Hair follicle dermal papilla cell (primary cell): ENCODE measurements around the gene PLSCR5. TPM values are rescaled to one million over a fixed set of nuclear protein-coding genes. Genes with fewer than 3 reads are reported as not detected.

Experiments used
- small RNA-seq: library from RNA; depleted of rRNA; stranded (forward); fragments of <200 nt; gene quantifications from one replicate; pipeline ENCODE3, GENCODE V24; 2012
- total RNA-seq: library from RNA; depleted of rRNA; stranded (reverse); fragments of >200 nt; gene quantifications from 2 replicates; pipeline ENCODE4 v1.2.3, GENCODE V29; 2012

Gene PLSCR5
- total RNA-seq: not detected in 2 replicates

GRCh38 chr3:146605106-146605505 lies at the start of gene PLSCR5:
Gene PLSCR5, minus strand, starts transcription at chr3:146605346. Its CDS starts 134 bp downstream, at chr3:146605212.

GRCh38 chr3:146544002-146544928 lies 60.9 kb downstream of the PLSCR5 start, which contains the start of gene PLSCR1:
Gene PLSCR1, minus strand, starts transcription at chr3:146544607. Its CDS starts 8,055 bp downstream, at chr3:146536552.

Small RNAs within 50 kb of the gene (small RNA-seq; reads per million reads assigned to genes)
- 1.9 reads per million, percentile 44 among the genes with 10 or more reads in this experiment for gene RNU6-428P

Other genes starting within 250 kb of the PLSCR5 start
- gene PLSCR2, start 135.8 kb downstream of the PLSCR5 start, total RNA-seq: not detected in 2 replicates
- gene PLSCR1, start 60.7 kb downstream of the PLSCR5 start, total RNA-seq: 44.1 and 72.9 TPM in 2 replicates